HEK293 (cell line): ENCODE data around the gene CBX8.
A peak's percentile ranks its signal among the peaks of the same experiment; 100 is the strongest.

Experiments used
- CTCF ChIA-PET: fragments of 350-600 bp; formaldehyde crosslinking; extraction: SDS; loops from one replicate; lab custom pipeline; 2021; ENCODE audit warnings: antibody characterized with exemption; lab: Yijun Ruan, JAX
- POLR2A ChIA-PET: fragments of 300-600 bp; formaldehyde crosslinking; extraction: SDS; loops from one replicate; lab custom pipeline; 2020; ENCODE audit warnings: antibody characterized with exemption, inconsistent platforms; lab: Yijun Ruan, JAX
- H3K27ac ChIP-seq: fragments of 200-500 bp; sonication (Bioruptor generic); 2 replicates; pipeline ENCODE4 v1.5.1; 2014; ENCODE audit warnings: low read depth, low read length, control low read depth, inconsistent platforms; ENCODE audit errors: extremely low read depth
- H3K36me3 ChIP-seq, 2 experiments: fragments of 200-500 bp in 1 of 2; sonication (Bioruptor generic) in 1 of 2; 1 replicate in 1 of 2; 2 replicates in 1 of 2; pipeline ENCODE4 v1.5.1; 2014 to 2017; ENCODE audit warnings: inconsistent platforms in 2 of 2, low read length in 2 of 2; ENCODE audit not compliant: control insufficient read depth in 2 of 2, insufficient read depth in 1 of 2
- H3K4me1 ChIP-seq: fragments of 200-500 bp; sonication (Bioruptor generic); 2 replicates; pipeline ENCODE4 v1.5.1; 2014; ENCODE audit warnings: mild to moderate bottlenecking, low read length, inconsistent platforms; ENCODE audit not compliant: control insufficient read depth, insufficient read depth
- H3K4me3 ChIP-seq: 2 replicates; pipeline ENCODE4 v1.5.1; 2011; ENCODE audit warnings: low read depth, mild to moderate bottlenecking, control low read depth, low read length, moderate library complexity
- H3K9me3 ChIP-seq: fragments of 200-500 bp; sonication (Bioruptor generic); 2 replicates; pipeline ENCODE4 v1.5.1; 2014; ENCODE audit warnings: low read depth, low read length, inconsistent platforms; ENCODE audit not compliant: control insufficient read depth, insufficient read depth
- BCL6B ChIP-seq: fragments of 450-650 bp; formaldehyde crosslinking; IDR thresholded peaks from 2 replicates; pipeline ENCODE4 v1.5.1; 2017; ENCODE audit warnings: missing biosample characterization, missing genetic modification characterization
- GFI1B ChIP-seq: fragments of 450-650 bp; formaldehyde crosslinking; IDR thresholded peaks from 2 replicates; pipeline ENCODE4 v1.5.1; 2016; ENCODE audit warnings: missing biosample characterization, missing genetic modification characterization
- GLIS1 ChIP-seq: fragments of 450-650 bp; formaldehyde crosslinking; IDR thresholded peaks from 2 replicates; pipeline ENCODE4 v1.5.1; 2016; ENCODE audit warnings: missing biosample characterization, missing genetic modification characterization
- GLIS2 ChIP-seq: fragments of 450-650 bp; formaldehyde crosslinking; IDR thresholded peaks from 2 replicates; pipeline ENCODE4 v1.5.1; 2016; ENCODE audit warnings: missing biosample characterization, missing genetic modification characterization
- IKZF3 ChIP-seq: fragments of 450-650 bp; IDR thresholded peaks from 2 replicates; pipeline ENCODE4 v1.5.0; 2018; ENCODE audit warnings: missing biosample characterization, mild to moderate bottlenecking, missing genetic modification characterization, moderate library complexity
- KLF1 ChIP-seq: fragments of 450-650 bp; formaldehyde crosslinking; IDR thresholded peaks from 2 replicates; pipeline ENCODE4 v1.5.1; 2016; ENCODE audit warnings: missing biosample characterization, missing genetic modification characterization
- KLF9 ChIP-seq: fragments of 450-650 bp; formaldehyde crosslinking; IDR thresholded peaks from 2 replicates; pipeline ENCODE4 v1.5.1; 2016; ENCODE audit warnings: missing biosample characterization, missing genetic modification characterization, low read depth
- OSR2 ChIP-seq: fragments of 450-650 bp; formaldehyde crosslinking; IDR thresholded peaks from 2 replicates; pipeline ENCODE4 v1.5.1; 2016; ENCODE audit warnings: missing biosample characterization, missing genetic modification characterization
- PATZ1 ChIP-seq: fragments of 450-650 bp; formaldehyde crosslinking; IDR thresholded peaks from 2 replicates; pipeline ENCODE4 v1.5.1; 2016; ENCODE audit warnings: missing biosample characterization, missing genetic modification characterization
- SCRT2 ChIP-seq: fragments of 450-650 bp; formaldehyde crosslinking; IDR thresholded peaks from 2 replicates; pipeline ENCODE4 v1.5.1; 2016; ENCODE audit warnings: missing biosample characterization, missing genetic modification characterization
- SP7 ChIP-seq: fragments of 450-650 bp; formaldehyde crosslinking; IDR thresholded peaks from 2 replicates; pipeline ENCODE4 v1.5.1; 2016; ENCODE audit warnings: missing biosample characterization, missing genetic modification characterization
- TCF7L2 ChIP-seq: IDR thresholded peaks from 2 replicates; pipeline ENCODE4 v1.6.1; 2011; ENCODE audit warnings: low read depth, mild to moderate bottlenecking, inconsistent platforms, low read length, moderate library complexity, borderline replicate concordance
- ZBTB21 ChIP-seq: fragments of 450-650 bp; formaldehyde crosslinking; IDR thresholded peaks from 2 replicates; pipeline ENCODE4 v1.5.1; 2017; ENCODE audit warnings: missing biosample characterization, missing genetic modification characterization
- ZBTB26 ChIP-seq: fragments of 450-650 bp; formaldehyde crosslinking; optimal IDR thresholded peaks from 2 replicates; pipeline ENCODE3; 2016; ENCODE audit warnings: missing biosample characterization, mild to moderate bottlenecking, missing genetic modification characterization
- ZBTB44 ChIP-seq: fragments of 450-650 bp; IDR thresholded peaks from 2 replicates; pipeline ENCODE4 v1.5.1; 2018; ENCODE audit warnings: missing biosample characterization, mild to moderate bottlenecking, missing genetic modification characterization
- ZEB2 ChIP-seq: fragments of 450-650 bp; formaldehyde crosslinking; IDR thresholded peaks from 2 replicates; pipeline ENCODE4 v1.5.1; 2016; ENCODE audit warnings: missing biosample characterization, missing genetic modification characterization
- ZFHX2 ChIP-seq: fragments of 450-650 bp; formaldehyde crosslinking; conservative IDR thresholded peaks from 2 replicates; pipeline ENCODE4 v1.5.1; 2016; ENCODE audit warnings: missing biosample characterization, missing genetic modification characterization
- ZIC2 ChIP-seq: fragments of 450-650 bp; formaldehyde crosslinking; IDR thresholded peaks from 2 replicates; pipeline ENCODE4 v1.5.1; 2016; ENCODE audit warnings: missing biosample characterization, missing genetic modification characterization
- ZNF423 ChIP-seq: fragments of 450-650 bp; formaldehyde crosslinking; IDR thresholded peaks from 2 replicates; pipeline ENCODE4 v1.5.1; 2016; ENCODE audit warnings: missing biosample characterization, missing genetic modification characterization
- ZNF629 ChIP-seq: fragments of 450-650 bp; formaldehyde crosslinking; IDR thresholded peaks from 2 replicates; pipeline ENCODE4 v1.5.1; 2017; ENCODE audit warnings: missing biosample characterization, missing genetic modification characterization
- ZNF658 ChIP-seq: fragments of 450-650 bp; formaldehyde crosslinking; IDR thresholded peaks from 2 replicates; pipeline ENCODE4; 2016; ENCODE audit warnings: missing biosample characterization, missing genetic modification characterization
- ZNF670 ChIP-seq: fragments of 450-650 bp; formaldehyde crosslinking; IDR thresholded peaks from 2 replicates; pipeline ENCODE4 v1.5.1; 2016; ENCODE audit warnings: missing biosample characterization, missing genetic modification characterization, low read depth
- ZNF76 ChIP-seq: fragments of 450-650 bp; formaldehyde crosslinking; IDR thresholded peaks from 2 replicates; pipeline ENCODE4; 2016; ENCODE audit warnings: low read depth, missing biosample characterization, missing genetic modification characterization, borderline replicate concordance
- ZSCAN16 ChIP-seq: fragments of 450-650 bp; formaldehyde crosslinking; IDR thresholded peaks from 2 replicates; pipeline ENCODE4 v1.5.1; 2016; ENCODE audit warnings: missing biosample characterization, missing genetic modification characterization

Gene CBX8

GRCh38 chr17:79837888-79838521 lies 41.1 kb upstream of the CBX8 start (continued):
- TF ChIP-seq PATZ1 (peak; percentile 9; the same call in 1 of the 2 replicates), ZNF670 (tag by site-specific recombination) (no peak), ZIC2 (tag by site-specific recombination) (no peak), BCL6B (no peak)

- ChIA-PET CTCF (interaction anchor here (0.6 to 1.6 kb wide), 9 partner anchors 9 to 134 kb away, joined by 3 to 10 read pairs (median 4); no protein-coding TSS in a partner anchor), POLR2A (interaction anchor here (0.7 to 3.5 kb wide), 6 partner anchors 16 to 41 kb away, joined by 3 to 23 read pairs (median 4); partner anchors contain the start of gene CBX8)
- Histone ChIP-seq H3K4me3 (peak overlapping the region; percentile 74), H3K9me3 (no peaks in the 10 kb centered on the region), H3K27ac (peak overlapping the region; percentile 81; the same call in 1 of the 2 replicates), H3K36me3 (peaks cover 0 to 41% of the 10 kb centered on the region in 2 experiments; a peak in 1 of 3 replicates), H3K4me1 (peaks cover 23% of the 10 kb centered on the region)
- peak; percentile 34; the same call in 1 of the 2 replicates for TF ChIP-seq ZIC2 (tag by site-specific recombination)
- TF ChIP-seq KLF9 (tag by site-specific recombination), result peak; percentile 52
- peak; percentile 62; the same call in 1 of the 2 replicates for TF ChIP-seq PATZ1
- TF ChIP-seq ZNF76 (tag by site-specific recombination), result peak; percentile 87
- TF ChIP-seq ZNF658 (tag by site-specific recombination), result no peak
- peak; percentile 67 for TF ChIP-seq ZNF629 (tag by site-specific recombination)
- 0 out of 2 replicates have a peak, but pooled peaks have one; percentile 2 for TF ChIP-seq IKZF3 (tag by site-specific recombination)
- TF ChIP-seq TCF7L2, result no peak
- peak; percentile 73 for TF ChIP-seq ZFHX2
- TF ChIP-seq ZNF423, result peak; percentile 35; the same call in 1 of the 2 replicates
- TF ChIP-seq ZNF670 (tag by site-specific recombination), result no peak
- peak; percentile 42; the same call in 1 of the 2 replicates for TF ChIP-seq ZBTB21 (tag by site-specific recombination)
- TF ChIP-seq GLIS1 (tag by site-specific recombination), result peak; percentile 18; the same call in 1 of the 2 replicates
- no peak for TF ChIP-seq ZSCAN16 (tag by site-specific recombination)
- TF ChIP-seq OSR2 (tag by site-specific recombination), result peak; percentile 27; the same call in 1 of the 2 replicates
- no peak for TF ChIP-seq GFI1B
- TF ChIP-seq SCRT2 (tag by site-specific recombination), result peak; percentile 84
- 0 out of 2 replicates have a peak, but pooled peaks have one; percentile 7 for TF ChIP-seq ZEB2 (tag by site-specific recombination)
- TF ChIP-seq KLF1 (tag by site-specific recombination), result peak; percentile 55; the same call in 1 of the 2 replicates
- TF ChIP-seq GLIS2 (tag by site-specific recombination), result peak; percentile 43; the same call in 1 of the 2 replicates
- TF ChIP-seq SP7, result no peak
- peak; percentile 20 for TF ChIP-seq ZBTB26 (tag by site-specific recombination)
- TF ChIP-seq ZBTB44 (tag by site-specific recombination), result peak; percentile 45
Observed at GRCh38 chr17:79836972-79837887, 40.4 kb upstream of the CBX8 start.
